Fibroblast of the aortic adventitia (primary cell): Measurements from ENCODE around the gene OR10V1. TPM values are rescaled to one million over a fixed set of nuclear protein-coding genes. Genes with fewer than 3 reads are reported as not detected.
"Not testable (repeated sequence)": the region's sequence is repeated elsewhere in the genome, so short reads cannot be mapped to it uniquely, and the experiment has no call there.

Source experiments
- DNase-seq: peaks from one replicate; pipeline ENCODE4 v3.0.0-alpha.2; 2010; ENCODE audit warnings: low read depth
- H3K4me3 ChIP-seq: 2 replicates; pipeline ENCODE4 v1.5.1; 2011; ENCODE audit warnings: low read depth, mild to moderate bottlenecking, control low read depth, low read length, moderate library complexity
- CTCF ChIP-seq: IDR thresholded peaks from 2 replicates; pipeline ENCODE4 v1.5.1; 2011; ENCODE audit warnings: mild to moderate bottlenecking, low read length, control low read depth, inconsistent platforms; ENCODE audit not compliant: insufficient read depth
- total RNA-seq: library from RNA; depleted of rRNA; stranded (reverse); fragments of >200 nt; gene quantifications from 2 replicates; pipeline ENCODE4 v1.2.3, GENCODE V29; 2012; ENCODE audit warnings: low replicate concordance

Gene OR10V1
- total RNA-seq, 1 donor, result not detected

GRCh38 chr11:59716051-59716450 lies 2.4 kb upstream of the OR10V1 start:
- no peak for TF ChIP-seq CTCF
- DNase-seq, result no peak
- no peak overlapping the region for H3K4me3 ChIP-seq

GRCh38 chr11:59710136-59710847 lies 3.4 kb downstream of the OR10V1 start:
- no peak for DNase-seq
- no peak for TF ChIP-seq CTCF
- H3K4me3 ChIP-seq, result no peak overlapping the region

GRCh38 chr11:59708537-59708936 lies 5.1 kb downstream of the OR10V1 start:
- no peak for DNase-seq
- no peak for TF ChIP-seq CTCF

GRCh38 chr11:59707371-59707770 lies 6.3 kb downstream of the OR10V1 start:
- no peak overlapping the region for H3K4me3 ChIP-seq
- no peak for DNase-seq
- no peak for TF ChIP-seq CTCF

More at GRCh38 chr11:59708537-59708936, 5.1 kb downstream of the OR10V1 start:
- H3K4me3 ChIP-seq, result no peak overlapping the region

- H3K4me3 ChIP-seq, result no peak overlapping the region
- TF ChIP-seq CTCF, result no peak
- DNase-seq, result peak; percentile 59
These were observed 6.9 kb downstream of the OR10V1 start for GRCh38 chr11:59706518-59707285.

- no peak for TF ChIP-seq CTCF
- no peak for DNase-seq
- no peak overlapping the region for H3K4me3 ChIP-seq
These were observed 8.4 kb downstream of the OR10V1 start for GRCh38 chr11:59705294-59705693.

GRCh38 chr11:59703515-59703914 lies 10.1 kb downstream of the OR10V1 start:
- H3K4me3 ChIP-seq, DNase-seq: not testable (repeated sequence)

- DNase-seq, H3K4me3 ChIP-seq: not testable (repeated sequence)
These were observed 13.5 kb downstream of the OR10V1 start for GRCh38 chr11:59700157-59700556.
